NCI-H345 treated with DMSO at 0.1 percent for 48 hours (cell line): Measurements from ENCODE around the gene ITGB3.
"Not testable (repeated sequence)": the region's sequence is repeated elsewhere in the genome, so short reads cannot be mapped to it uniquely, and the experiment has no call there.

Experiments
- DNase-seq: peaks from one replicate; lab custom pipeline; 2025; ENCODE audit not compliant: unreplicated experiment; lab: John Stamatoyannopoulos, UW

The ITGB3 gene

DNA sequence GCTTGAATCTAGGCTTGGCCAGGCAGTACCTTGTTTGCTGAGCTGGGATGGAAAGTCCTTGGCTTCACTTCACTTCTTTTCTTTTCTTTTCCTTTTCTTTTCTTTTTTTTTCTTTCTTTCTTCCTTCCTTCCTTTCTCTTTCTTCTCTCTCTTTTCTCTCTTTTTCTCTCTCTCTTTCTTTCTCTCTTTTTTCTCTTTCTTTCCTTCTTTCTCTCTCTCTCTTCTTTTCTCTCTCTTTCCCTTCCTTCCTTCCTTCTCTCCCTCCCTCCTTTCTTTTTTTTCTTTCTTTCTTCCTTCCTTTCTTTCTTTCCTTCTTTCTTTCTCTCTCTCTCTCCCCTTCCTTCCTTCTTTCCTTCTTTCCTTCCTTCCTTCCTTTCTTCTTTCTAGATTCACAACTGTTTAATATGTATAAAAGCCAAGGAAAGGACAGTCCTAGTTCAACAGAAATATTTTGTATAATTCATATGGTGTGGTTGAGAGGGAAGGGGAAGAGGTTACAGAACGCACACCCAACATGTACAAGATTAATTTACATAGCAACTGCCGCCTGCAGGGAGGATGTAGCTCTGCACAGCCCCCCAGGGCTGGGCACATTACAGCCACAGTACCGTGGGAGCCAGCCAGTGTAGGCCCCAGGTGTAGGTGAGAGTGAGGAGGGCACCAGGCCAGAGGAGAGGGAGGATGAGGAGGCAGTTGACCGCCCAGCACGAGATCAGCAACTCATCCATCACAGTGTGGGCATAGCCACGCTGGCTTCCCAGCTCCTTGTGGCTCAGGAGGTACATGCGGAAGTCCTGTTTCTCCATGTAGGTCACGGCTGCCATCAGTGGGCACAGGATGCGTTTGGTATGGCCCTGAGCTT, 9.7 kb upstream of the ITGB3 start:
- DNase-seq: no peak

DNA sequence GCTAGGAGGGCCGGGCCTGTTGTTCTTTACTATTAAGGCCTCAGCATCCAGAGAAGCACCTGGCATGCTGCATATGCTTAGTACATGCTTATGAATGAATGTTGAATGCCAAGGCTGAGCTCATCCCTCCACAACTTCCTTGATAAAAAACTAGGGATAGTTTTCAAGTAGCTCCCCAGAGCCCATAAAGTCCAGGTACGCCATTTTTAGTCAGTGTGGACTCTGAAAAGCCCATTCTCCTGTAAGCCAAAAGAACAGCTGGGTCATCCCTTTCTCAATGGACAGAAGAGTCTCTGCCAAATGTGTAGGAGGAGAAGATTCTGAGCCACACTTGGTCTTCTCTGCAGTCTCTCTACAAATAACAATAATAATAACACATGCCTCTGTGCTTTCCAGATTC, 8.9 kb upstream of the ITGB3 start:
- DNase-seq: no peak

DNA sequence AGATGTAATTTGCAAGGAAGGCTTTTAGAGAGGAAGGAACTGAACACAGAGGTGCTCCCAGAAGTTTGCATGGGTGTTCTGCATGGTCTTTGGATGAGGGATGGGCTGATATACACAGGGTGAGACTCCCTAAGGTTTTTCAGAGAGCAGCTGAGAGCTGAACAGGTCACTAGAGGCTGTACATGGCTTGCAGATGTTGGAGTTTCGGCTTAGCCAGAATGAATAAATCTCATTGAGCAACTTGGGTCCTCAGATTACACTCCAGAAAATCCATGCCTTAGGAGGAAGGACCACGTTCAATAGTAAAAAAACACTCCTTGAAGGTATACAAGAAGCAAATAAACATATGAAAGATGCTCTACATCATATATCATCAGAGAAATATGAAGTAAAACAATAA, 7.5 kb upstream of the ITGB3 start:
- DNase-seq: no peak

DNA sequence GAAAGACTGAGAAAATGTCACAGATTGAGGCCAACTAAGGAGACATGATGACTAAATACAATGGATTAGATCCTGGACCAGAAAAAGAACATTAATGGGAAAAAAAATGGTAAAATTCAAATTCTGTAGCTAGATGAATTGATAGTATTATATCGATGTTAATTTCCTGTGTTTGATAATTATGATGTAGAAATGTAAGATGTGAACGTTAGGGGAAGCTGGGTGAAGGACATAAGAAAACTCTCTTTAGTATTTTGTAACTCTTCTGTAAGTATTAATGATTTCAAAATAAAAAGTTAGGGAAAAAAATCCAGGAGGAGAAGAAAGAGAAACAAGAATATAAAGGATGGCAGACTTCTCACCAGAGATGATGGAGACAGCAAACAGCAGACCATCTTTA, 2.8 kb upstream of the ITGB3 start:
- no peak for DNase-seq

DNA sequence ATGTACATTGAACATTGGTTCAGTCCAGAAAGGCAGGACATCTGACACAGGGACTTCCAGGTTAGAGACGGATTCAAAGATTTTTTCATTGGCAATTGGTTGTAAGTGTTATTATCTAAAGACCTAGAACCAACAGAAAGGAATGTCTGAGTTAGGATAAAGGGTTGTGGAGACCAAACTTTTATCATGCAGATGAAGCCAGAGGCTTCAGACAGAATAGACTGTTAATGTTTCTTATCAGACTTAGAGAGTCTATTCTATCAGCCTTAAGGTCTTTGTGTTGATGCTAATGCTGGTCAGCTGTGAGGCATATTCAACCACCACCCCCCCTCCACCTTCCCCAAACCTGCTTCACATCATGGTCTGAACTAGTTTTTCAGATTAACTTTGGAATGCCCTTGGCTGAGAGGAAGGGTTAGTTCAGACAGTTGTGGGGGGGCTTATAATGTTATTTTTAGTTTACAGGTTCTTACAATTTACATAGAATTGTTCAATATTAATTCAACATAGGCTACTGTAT, 2.1 kb upstream of the ITGB3 start:
- no peak for DNase-seq

DNA sequence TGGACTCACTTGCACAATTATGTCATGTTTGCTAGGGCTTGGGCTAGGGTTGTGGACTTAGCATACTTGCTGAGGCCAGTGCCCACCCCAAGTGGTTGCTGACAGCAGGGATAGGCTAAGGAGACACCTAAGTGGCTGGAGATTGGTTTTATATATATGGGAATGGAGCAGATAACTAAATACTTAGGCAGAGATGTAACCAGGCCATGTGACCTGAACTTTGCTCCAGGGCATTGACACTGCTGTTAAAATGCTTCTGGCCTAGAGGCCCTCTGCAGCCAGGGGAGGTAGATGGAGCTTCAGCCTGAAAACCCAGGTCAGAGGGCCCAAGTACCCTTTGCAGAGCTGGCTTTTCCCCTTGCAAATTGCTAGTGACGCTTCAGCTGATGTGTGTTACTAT, 1.4 kb upstream of the ITGB3 start:
- no peak for DNase-seq

DNA sequence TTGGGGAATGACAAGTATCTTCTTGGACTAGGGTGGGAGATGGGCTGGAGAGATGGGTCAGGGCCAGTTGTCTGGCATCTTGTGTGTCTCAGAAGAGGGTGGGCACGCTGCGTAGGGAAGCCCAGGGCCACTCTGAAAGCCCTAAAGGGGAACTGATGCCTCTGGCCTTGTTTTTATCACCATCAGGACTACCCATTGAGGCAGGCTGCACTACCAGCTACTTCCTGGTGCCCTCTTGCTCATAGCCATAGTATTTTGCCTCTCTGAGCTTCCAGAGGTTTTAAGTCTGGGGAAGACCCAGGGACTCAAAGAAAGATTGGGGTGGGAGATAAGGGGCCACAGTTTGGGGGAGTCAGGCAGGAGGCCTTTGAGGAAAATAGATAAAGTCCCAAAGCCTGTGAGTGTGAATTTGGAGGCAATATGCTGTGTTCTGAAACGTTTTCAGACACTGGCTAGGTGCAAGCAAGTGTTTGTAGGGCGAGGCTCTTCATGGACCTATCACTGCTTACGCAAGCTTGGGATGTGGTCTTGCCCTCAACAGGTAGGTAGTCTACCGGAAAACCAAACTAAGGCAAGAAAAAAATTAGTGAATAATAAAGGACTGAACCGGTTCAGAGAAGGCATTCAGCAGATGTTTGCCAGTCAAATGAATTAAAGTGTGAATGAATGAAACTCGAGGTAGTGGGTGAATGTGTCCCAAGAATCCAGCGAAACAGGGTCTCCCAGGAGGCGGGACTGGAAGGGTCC, 688 bp upstream of the ITGB3 start:
- no peak for DNase-seq

DNA sequence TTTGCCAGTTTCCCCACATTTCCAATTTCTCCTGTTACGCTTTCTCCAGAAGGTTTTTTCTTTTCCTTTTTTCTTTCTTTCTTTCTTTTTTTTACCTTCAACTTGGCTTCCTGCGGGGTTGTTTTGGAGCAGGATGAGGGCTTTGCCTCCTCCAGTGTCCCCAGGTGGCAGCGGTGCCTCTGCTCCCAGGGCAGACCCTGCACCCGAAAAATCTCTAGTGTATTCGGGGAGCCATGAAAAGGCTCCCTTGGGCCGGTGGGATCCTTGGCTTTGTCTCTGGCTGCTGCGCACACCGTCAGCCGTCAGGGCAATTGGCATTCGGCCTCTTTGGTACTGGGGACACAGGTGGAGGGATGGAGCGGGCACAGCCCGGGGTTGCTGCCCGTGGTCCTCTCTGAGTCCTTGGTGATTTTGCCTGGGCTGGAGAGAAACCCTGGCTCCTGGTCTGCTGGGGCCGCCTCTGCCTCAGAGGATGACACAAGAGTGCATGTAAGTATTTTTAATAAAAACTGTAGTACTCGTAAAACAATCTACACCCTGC, 846 bp downstream of the ITGB3 start:
- DNase-seq: no peak

DNA sequence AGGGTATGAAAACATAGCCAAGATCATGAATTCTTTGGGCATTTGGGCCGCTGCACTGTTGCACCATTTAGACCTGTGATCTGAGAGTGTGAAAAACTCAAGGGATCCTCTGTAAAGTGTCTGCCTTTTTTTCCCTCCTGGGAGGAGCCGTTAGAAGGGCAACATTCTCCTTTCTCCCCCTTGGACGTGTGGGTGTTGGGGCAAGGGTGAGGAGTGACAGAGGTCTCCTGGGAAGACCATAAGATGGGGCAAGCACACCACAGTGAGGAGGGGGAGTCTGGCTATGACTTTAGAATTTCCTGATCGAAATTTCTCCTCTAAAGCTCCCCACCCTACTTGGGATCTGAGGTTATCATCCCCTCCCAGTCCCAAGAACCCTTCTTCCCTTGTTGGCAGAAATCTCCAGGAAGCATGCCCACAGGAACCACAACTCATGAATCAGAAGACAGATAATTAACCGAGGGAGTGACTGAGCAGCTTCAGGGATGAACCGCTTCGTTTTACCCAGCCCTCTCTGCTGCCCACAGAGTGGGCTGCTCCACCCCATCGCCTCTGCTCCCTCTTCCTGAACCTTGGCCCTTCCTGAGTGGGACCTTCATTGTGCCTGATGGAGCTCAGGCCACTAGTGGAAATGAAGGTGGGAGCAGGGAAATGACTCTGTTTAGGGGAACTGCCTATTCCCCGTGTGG, 4.2 kb downstream of the ITGB3 start:
- no peak for DNase-seq

DNA sequence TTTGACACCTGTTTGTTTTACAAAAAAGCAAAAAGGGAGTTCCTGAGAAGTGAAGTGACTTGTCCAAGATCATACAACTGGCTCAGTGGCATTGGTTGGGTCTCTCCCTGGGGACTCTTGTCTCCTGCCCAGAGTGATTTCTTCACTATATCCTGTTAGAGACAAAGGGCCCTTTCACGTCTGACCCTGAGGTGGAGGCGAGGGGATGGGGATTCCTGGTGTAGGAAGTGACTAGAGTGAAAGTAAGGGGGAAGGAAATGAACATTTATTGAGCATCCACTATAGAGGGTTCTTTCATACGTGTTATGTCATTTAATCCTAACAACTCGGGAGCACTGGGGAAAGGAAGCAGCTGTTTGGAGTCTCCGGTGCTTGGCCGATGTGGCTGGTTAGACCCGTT, 9.0 kb downstream of the ITGB3 start:
- DNase-seq: no peak

DNA sequence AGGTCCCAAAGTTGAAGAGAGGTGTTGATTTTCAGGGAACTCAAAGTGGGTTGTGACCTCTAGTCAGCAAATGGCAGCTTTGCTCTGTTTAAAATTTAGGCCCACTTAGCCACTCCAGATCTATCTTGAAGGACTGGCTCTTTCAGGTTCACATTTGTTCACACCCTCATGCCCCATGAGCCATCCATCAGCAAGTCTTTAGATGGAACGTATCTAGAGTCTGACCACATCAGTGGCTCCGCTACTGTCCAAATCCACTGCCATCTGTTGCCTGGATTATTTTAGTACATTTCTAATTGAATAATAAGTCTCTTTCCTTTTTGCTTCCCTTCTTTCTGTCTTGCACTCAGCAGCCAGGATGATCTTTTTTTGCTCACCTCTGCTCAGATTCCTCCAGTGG, 10.5 kb downstream of the ITGB3 start:
- no peak for DNase-seq

DNA sequence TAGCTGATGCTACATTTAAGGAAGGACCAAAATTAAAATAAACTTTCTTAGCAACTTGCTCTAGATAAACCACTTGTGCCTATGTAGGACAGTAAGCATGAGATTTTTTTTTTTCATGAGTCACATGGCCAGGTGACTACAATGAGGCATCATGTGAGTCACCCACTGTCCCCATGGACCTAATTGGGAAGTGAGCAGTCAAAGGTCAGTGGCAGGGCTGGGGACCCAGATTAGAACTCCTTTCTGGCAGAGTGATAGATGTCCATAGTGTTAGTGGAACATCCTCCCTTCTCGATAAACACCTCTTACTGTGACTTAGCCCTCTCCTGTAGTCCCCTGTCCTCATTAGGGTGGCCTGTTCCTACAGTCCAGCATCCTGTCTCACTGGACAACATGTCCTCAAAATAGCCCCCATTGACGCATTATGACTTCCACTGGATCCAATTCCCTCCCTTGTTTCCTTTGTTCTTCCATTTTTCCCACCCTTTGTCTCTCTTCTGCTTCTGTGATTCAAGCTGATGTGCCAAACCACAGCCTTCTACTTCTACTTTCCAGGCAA, 12.4 kb downstream of the ITGB3 start:
- no peak for DNase-seq

DNA sequence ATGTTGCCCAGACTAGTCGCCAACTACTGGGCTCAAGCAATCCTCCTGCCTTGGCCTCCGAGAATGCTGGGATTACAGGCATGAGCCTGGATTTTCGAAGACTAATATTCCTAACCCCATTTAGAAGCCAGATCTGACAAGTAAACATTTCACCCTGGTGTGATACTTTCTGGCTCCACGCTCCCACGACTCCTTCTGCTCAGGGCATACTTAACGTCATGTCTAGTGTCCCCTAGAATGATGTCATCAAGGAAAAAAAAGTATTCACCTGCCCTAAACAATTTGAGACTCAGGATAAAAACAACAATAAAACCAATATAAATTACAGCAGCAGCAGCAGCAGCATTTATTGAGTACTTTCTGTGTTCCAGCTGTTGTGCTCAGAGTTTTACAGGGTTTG, 13.2 kb downstream of the ITGB3 start:
- no peak for DNase-seq

DNA sequence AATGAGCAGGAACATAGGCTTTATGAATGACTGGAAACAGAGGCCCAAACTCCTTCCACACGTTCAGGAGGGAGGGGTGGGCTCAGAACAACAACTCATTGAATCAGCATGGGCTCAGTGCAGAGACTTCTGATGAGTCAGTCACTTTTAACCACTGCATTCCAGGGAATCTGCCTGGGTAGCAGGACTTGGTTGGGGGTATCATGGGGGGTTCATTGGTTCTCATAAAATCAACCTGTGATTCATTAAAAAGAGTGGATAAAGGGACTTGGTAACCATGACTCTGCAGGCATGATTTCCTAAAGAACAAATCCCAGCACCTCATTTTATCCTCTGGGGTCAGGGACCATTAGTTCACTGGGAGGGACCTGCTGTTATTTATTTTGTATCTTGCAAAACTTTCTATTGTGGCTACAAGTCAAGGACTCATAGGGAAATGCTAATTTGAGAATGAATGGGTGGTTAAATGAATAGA, 13.8 kb downstream of the ITGB3 start:
- no peak for DNase-seq

DNA sequence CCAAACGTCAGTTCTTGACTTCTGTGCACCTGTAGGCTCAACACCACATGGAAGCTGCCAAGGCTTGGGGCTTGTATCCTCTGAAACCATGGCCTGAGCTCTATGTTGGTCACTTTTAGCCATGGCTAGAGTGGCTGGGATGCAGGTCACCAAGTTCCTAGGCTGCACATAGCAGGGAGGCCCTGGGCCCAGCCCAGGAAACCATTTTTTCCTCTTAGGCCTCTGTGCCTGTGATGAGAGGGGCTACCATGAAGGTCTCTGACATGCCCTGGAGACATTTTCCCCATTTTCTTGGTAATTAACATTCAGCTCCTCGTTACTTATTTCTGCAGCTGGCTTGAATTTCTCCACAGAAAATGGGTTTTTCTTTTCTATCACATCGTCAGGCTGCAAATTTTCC, 15.3 kb downstream of the ITGB3 start:
- not testable (repeated sequence) for DNase-seq

DNA sequence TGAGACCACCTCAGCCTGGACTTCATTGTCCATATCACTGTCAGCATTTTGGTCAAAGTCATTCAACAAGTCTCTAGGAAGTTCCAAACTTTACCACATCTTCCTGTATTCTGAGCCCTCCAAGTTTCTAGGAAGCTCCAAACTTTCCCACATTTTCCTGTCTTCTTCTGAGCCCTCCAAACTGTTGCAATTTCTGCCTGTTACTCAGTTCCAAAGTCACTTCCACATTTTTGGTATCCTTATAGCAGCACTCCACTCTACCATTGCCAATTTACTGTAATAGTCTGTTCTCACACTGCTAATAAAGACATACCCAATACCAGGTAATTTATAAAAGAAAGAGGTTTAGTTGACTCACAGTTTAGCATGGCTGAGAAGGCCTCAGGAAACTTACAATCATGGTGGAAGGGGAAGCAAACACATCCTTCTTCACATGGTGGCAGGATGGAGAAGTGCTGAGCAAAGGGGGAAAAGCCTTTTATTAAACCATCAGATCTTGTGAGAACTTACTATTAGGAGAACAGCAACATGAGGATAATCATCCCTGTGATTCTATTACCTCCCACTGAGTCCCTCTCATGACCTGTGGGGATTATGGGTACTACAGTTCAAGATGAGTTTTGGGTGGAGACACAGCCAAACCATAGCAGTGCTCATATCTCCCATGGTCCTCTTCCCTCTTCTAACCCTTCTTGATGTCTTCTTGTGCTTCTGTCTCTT, 16.1 kb downstream of the ITGB3 start:
- not testable (repeated sequence) for DNase-seq

DNA sequence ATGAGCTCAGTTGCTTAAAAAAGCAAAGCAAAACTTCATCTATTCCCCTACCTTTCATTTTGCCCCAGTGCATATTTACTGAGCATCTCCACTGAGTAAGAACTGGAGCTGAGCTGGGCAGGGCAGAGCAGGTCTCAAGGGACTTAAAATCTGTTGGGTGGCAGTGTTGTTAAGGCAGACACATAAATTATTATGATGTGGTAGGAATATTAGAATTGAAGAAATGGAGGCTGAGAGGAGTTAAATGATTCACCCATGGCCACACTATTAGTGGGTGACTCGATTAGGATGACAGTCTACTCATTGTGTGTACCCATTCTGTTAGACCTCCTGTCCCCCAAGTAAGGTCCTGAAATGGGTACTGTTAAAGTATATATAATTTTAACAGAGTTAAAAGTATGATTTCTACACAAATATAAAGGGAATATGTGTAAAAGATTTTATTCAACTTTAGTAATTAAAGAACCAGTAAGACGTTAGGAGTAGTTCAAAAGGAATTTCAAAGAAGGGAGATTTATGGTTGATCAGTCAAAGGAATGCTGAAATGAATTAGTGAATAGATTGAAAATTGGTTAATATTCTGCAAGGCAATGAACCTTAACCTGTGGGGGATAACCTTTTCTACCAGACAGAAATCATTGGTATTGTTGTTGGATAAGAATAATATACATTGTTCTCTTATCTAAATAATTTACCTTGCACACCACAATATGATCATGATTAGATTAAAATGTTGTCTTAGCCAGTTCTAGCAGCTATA, 17.5 kb downstream of the ITGB3 start:
- no peak for DNase-seq

DNA sequence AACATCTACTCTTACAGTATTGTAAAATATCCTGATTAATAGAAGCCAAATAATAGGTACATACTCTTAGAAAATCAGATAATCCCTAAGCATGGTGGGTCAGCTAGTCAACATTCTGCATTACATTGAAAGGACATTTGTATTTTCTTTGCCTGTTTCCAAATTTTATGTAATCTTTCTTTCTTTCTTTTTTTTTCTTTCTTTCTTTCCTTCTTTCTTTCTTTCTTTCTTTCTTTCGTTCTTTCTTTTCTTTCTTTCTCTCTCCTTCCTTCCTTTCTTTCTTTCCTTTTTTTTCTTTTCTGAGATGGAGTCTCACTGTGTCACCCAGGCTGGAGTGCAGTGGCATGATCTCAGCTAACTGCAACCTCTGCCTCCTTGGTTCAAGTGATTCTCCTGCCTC, 18.9 kb downstream of the ITGB3 start:
- no peak for DNase-seq

DNA sequence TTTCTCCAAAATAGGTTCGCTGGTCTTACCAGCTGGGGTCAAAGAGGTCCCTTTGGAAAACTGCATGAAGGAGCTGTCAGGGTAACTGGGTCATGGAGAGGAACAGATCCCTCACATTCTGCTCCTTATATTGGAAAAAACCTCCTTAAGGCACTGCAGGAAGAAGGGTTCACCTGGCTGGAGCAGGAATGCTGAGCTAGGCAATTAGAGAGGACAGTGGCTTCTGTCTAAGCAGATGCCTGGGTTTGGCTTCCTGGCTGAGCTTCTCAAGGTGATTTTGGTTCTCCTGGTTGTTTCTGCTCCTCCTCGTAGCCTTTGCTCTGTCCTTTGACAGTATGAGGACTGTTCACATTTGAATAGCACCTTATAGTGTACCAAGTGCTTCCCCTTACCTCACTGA, 19.6 kb downstream of the ITGB3 start:
- DNase-seq: no peak
